HepG2 (cell line): ENCODE results near the gene STIM2. TPM values are rescaled to one million over a fixed set of nuclear protein-coding genes. Genes with fewer than 3 reads are reported as not detected.

Experiments
- ATAC-seq: fragments of 200-7000 bp; cut with Tn5 transposase; 3 replicates; pipeline ENCODE4 v1.9.1; 2020; ENCODE audit warnings: mild to moderate bottlenecking, moderate library complexity
- BruUV-seq: library from RNA; stranded (reverse); fragments of 400-500 nt; replicated peaks from 2 replicates; lab custom pipeline; 2021; lab: Mats Ljungman, UMichigan
- CTCF ChIA-PET: fragments of 300-600 bp; formaldehyde crosslinking; extraction: SDS; loops from one replicate; lab custom pipeline; 2021; ENCODE audit warnings: low total read pairs, inconsistent platforms, low intra/inter-chr PET ratio; lab: Yijun Ruan, JAX
- POLR2A ChIA-PET: fragments of 350-600 bp; sonication (Branson Sonifier 250); formaldehyde crosslinking; loops from one replicate; lab custom pipeline; 2020; ENCODE audit warnings: antibody characterized with exemption, inconsistent platforms; lab: Yijun Ruan, JAX
- DNase-seq: peaks from one replicate; pipeline ENCODE4 v3.0.0-alpha.2; 2015; ENCODE audit warnings: low spot score
- FAIRE-seq: peaks from 3 replicates; lab custom pipeline; 2011; peaks lifted over from hg19 to GRCh38; lab: Jason Lieb, UNC
- H2AFZ ChIP-seq: one replicate; pipeline ENCODE4 v1.6.1; 2011; ENCODE audit warnings: low read length, inconsistent platforms
- H3K27ac ChIP-seq: fragments of 300-600 bp; 3 replicates; pipeline ENCODE4 v1.8.0; 2011; ENCODE audit warnings: mixed run types, mild to moderate bottlenecking, mixed read lengths, low read length, inconsistent platforms; ENCODE audit not compliant: insufficient read depth; ENCODE audit errors: extremely low read length
- H3K27me3 ChIP-seq, 2 experiments: fragments of 200-600 bp in 1 of 2; 2 replicates in 1 of 2; 3 replicates in 1 of 2; pipeline versions ENCODE4 v1.6.0 to v1.8.0; 2011; ENCODE audit warnings: low read length in 2 of 2, mild to moderate bottlenecking in 2 of 2, moderate library complexity in 2 of 2, inconsistent platforms in 1 of 2; ENCODE audit not compliant: insufficient read depth in 2 of 2, control insufficient read depth in 1 of 2
- H3K36me3 ChIP-seq, 2 experiments: fragments of 200-600 bp in 1 of 2; replicated peaks in 1 of 2; 2 replicates in 1 of 2; 3 replicates in 1 of 2; pipeline versions ENCODE4 v1.5.1 to v1.8.0; 2011; ENCODE audit warnings: low read length in 2 of 2, inconsistent platforms in 1 of 2; ENCODE audit not compliant: insufficient read depth in 2 of 2, control insufficient read depth in 1 of 2
- H3K4me1 ChIP-seq: 2 replicates; pipeline ENCODE4 v1.5.1; 2012; ENCODE audit warnings: low read length, inconsistent platforms; ENCODE audit not compliant: insufficient read depth
- H3K4me2 ChIP-seq: 2 replicates; pipeline ENCODE4 v1.6.0; 2011; ENCODE audit warnings: low read depth, low read length, inconsistent platforms
- H3K4me3 ChIP-seq, 3 experiments: fragments of 200-600 bp in 1 of 3; sonication (generic), shearing (Covaris generic) in 1 of 3; replicated peaks in 1 of 3; 2 replicates each; pipeline ENCODE4 v1.5.1; 2011 to 2016; ENCODE audit warnings: low read length in 3 of 3, inconsistent platforms in 2 of 3, low read depth in 2 of 3, mild to moderate bottlenecking in 2 of 3, control low read depth in 1 of 3, mixed read lengths in 1 of 3; ENCODE audit not compliant: insufficient read depth in 1 of 3
- H3K79me2 ChIP-seq: one replicate; pipeline ENCODE4 v1.6.1; 2011; ENCODE audit warnings: low read length, inconsistent platforms; ENCODE audit not compliant: insufficient read depth
- H3K9ac ChIP-seq: 2 replicates; pipeline ENCODE4 v1.6.0; 2011; ENCODE audit warnings: mild to moderate bottlenecking, low read depth, low read length, inconsistent platforms; ENCODE audit not compliant: insufficient read depth
- H3K9me3 ChIP-seq: 2 replicates; pipeline ENCODE4 v1.5.1; 2012; ENCODE audit warnings: mild to moderate bottlenecking, low read length
- H4K20me1 ChIP-seq: 2 replicates; pipeline ENCODE4 v1.6.0; 2011; ENCODE audit warnings: inconsistent platforms, mild to moderate bottlenecking, low read length, moderate library complexity; ENCODE audit not compliant: insufficient read depth
- MATR3 ChIP-seq: sonication (generic); formaldehyde crosslinking; IDR thresholded peaks from 2 replicates; pipeline ENCODE4 v1.4.0; 2020; ENCODE audit warnings: missing genetic modification reagents
- PRMT3 ChIP-seq: sonication (generic); formaldehyde crosslinking; IDR thresholded peaks from 2 replicates; pipeline ENCODE4 v1.8.1; 2022; ENCODE audit warnings: low read depth, mild to moderate bottlenecking, moderate library complexity, missing genetic modification reagents, borderline replicate concordance
- PTBP1 ChIP-seq: fragments of 200-400 bp; formaldehyde crosslinking; IDR thresholded peaks from 2 replicates; pipeline ENCODE4 v1.6.1; 2018; ENCODE audit warnings: low read length, low read depth; ENCODE audit not compliant: poor library complexity, severe bottlenecking
- ZNF577 ChIP-seq: sonication (generic); formaldehyde crosslinking; IDR thresholded peaks from 2 replicates; pipeline ENCODE4 v1.4.0; 2020; ENCODE audit warnings: mild to moderate bottlenecking, low read depth, missing genetic modification reagents, borderline replicate concordance
- WGBS: methylation state at CpG from one replicate; pipeline ENCODE4 v1.1.6; 2017; ENCODE audit warnings: low lambda C conversion rate; 5-methylcytosine and 5-hydroxymethylcytosine counted together
- in situ Hi-C: cut with HindIII; loops from 2 replicates; pipeline ENCODE4 v1.10.0; 2017; ENCODE audit warnings: low pct_unique_long_range_greater_than_20kb; ENCODE audit not compliant: extremely low pct_ligation_motif_present
- intact Hi-C: fragments of 100-400 bp; cut with micrococcal nuclease; formaldehyde crosslinking; loops from one replicate; pipeline ENCODE4 v1.10.0; 2022; ENCODE audit not compliant: unreplicated experiment
- polyA plus RNA-seq, 8 experiments: library from polyadenylated mRNA; depleted of rRNA in 3 of 8; stranded (reverse) in 7 of 8; unstranded in 1 of 8; fragments of >200 nt; fragmentation: Illumina TruSeq in 4 of 8; extraction: Trizol in 4 of 8; gene quantifications; 2 replicates each; pipeline versions ENCODE4 v1.2.1 to v1.2.3, GENCODE V29; 2011 to 2016; ENCODE audit warnings: low read depth in 4 of 8, missing spikeins in 1 of 8, mixed read lengths in 1 of 8; ENCODE audit not compliant: insufficient read depth in 1 of 8
- total RNA-seq, 5 experiments: library from RNA; depleted of rRNA; stranded (reverse); fragments of >200 nt; fragmentation: Illumina TruSeq; extraction: Trizol; gene quantifications; 2 replicates each; pipeline ENCODE4 v1.2.3, GENCODE V29; 2016; ENCODE audit warnings: low read depth in 1 of 5
- TF ChIP-seq, protein P1 (sequence below): sonication (generic); formaldehyde crosslinking; conservative IDR thresholded peaks from 2 replicates; pipeline ENCODE4 v1.4.0; 2020; ENCODE audit warnings: missing genetic modification reagents
- TF ChIP-seq, protein P2 (sequence below), 2 experiments: sonication (generic) in 1 of 2; formaldehyde crosslinking in 1 of 2; IDR thresholded peaks; 2 replicates each; pipeline versions ENCODE4 v1.5.1 to v1.6.1; 2011 to 2020; ENCODE audit warnings: borderline replicate concordance in 1 of 2, low read depth in 1 of 2, low read length in 1 of 2, mild to moderate bottlenecking in 1 of 2, missing genetic modification reagents in 1 of 2, moderate library complexity in 1 of 2
- TF ChIP-seq, protein P3 (sequence below): sonication (generic); formaldehyde crosslinking; IDR thresholded peaks from 2 replicates; pipeline ENCODE4 v1.4.0; 2020; ENCODE audit warnings: missing genetic modification reagents

The STIM2 gene
- total and polyA plus RNA-seq, 2 of the 13 experiments (the other 11 are each of a cell fraction or from before 2014, with no cell fraction given), result 19.3 to 19.4 TPM

DNA sequence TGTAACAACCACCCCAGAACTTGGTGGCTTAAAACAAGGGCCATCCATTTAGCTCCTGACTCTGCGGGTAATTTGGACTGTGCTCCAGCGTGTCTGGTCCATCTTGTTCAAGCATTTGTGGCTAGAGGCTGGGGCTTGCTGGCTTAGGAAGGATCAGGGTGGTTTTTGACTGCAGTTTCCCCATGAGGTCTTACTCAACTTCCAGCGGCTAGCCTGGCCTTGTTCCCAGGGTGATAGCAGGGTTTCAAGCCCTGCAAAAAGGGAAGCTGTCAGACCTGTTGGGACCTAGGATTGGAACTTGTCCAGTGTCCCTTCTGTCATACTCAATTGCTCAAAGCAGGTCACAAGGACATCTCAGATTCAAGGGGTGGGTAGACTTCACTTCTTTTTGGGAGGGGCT, 205.9 kb downstream of the STIM2 start:
- in situ Hi-C loops, result no loop called here
- Histone ChIP-seq H3K36me3 (no peaks in the 10 kb centered on the region), H3K4me1 (no peaks in the 10 kb centered on the region), H3K27ac (no peak overlapping the region), H3K9me3 (no peaks in the 10 kb centered on the region), H2AFZ (no peak overlapping the region), H3K79me2 (no peaks in the 10 kb centered on the region), H3K9ac (no peak overlapping the region), H4K20me1 (no peaks in the 10 kb centered on the region), H3K4me2 (no peak overlapping the region), H3K27me3 (peaks cover 0 to 5% of the 10 kb centered on the region in 2 experiments; a peak in 2 of 5 replicates)
- WGBS, result 29% methylated on average over 1 of the region's 3 CpGs
- ATAC-seq (no peak), DNase-seq (no peak)
- no TSS peak for BruUV-seq
- POLR2A ChIA-PET, result no interaction called here
- CTCF ChIA-PET, result no interaction called here
- TF ChIP-seq, protein P1, sequence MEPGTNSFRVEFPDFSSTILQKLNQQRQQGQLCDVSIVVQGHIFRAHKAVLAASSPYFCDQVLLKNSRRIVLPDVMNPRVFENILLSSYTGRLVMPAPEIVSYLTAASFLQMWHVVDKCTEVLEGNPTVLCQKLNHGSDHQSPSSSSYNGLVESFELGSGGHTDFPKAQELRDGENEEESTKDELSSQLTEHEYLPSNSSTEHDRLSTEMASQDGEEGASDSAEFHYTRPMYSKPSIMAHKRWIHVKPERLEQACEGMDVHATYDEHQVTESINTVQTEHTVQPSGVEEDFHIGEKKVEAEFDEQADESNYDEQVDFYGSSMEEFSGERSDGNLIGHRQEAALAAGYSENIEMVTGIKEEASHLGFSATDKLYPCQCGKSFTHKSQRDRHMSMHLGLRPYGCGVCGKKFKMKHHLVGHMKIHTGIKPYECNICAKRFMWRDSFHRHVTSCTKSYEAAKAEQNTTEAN, result no peak
- TF ChIP-seq PTBP1, result no peak
- no peak for TF ChIP-seq ZNF577 (CRISPR knock-in tag)
- TF ChIP-seq PRMT3 (CRISPR knock-in tag), result no peak
- no peak for TF ChIP-seq MATR3 (CRISPR knock-in tag)
- TF ChIP-seq, protein P2, sequence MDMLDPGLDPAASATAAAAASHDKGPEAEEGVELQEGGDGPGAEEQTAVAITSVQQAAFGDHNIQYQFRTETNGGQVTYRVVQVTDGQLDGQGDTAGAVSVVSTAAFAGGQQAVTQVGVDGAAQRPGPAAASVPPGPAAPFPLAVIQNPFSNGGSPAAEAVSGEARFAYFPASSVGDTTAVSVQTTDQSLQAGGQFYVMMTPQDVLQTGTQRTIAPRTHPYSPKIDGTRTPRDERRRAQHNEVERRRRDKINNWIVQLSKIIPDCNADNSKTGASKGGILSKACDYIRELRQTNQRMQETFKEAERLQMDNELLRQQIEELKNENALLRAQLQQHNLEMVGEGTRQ (IDR thresholded peaks at IDR 0.05; ENCODE audit: low read depth, low read length), result no peak
- TF ChIP-seq, protein P2 (CRISPR knock-in tag; IDR thresholded peaks at IDR 0.05; ENCODE audit: borderline replicate concordance), result no peak
- TF ChIP-seq, protein P3, sequence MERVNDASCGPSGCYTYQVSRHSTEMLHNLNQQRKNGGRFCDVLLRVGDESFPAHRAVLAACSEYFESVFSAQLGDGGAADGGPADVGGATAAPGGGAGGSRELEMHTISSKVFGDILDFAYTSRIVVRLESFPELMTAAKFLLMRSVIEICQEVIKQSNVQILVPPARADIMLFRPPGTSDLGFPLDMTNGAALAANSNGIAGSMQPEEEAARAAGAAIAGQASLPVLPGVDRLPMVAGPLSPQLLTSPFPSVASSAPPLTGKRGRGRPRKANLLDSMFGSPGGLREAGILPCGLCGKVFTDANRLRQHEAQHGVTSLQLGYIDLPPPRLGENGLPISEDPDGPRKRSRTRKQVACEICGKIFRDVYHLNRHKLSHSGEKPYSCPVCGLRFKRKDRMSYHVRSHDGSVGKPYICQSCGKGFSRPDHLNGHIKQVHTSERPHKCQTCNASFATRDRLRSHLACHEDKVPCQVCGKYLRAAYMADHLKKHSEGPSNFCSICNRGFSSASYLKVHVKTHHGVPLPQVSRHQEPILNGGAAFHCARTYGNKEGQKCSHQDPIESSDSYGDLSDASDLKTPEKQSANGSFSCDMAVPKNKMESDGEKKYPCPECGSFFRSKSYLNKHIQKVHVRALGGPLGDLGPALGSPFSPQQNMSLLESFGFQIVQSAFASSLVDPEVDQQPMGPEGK, result no peak
- TF ChIP-seq, all 625 proteins: peak for 0
- no peak overlapping the region for H3K4me3 ChIP-seq
- intact Hi-C loops, result no loop called here
- FAIRE-seq, result no peak
